GM18505 (cell line): ENCODE measurements around the gene AKT1S1.

Experiments used
- ATAC-seq: cut with Tn5 transposase; IDR thresholded peaks from one replicate; pipeline ENCODE4 v1.9.1; 2021; ENCODE audit not compliant: unreplicated experiment
- POLR2A ChIP-seq: IDR thresholded peaks from 4 replicates; pipeline ENCODE4 v1.6.1; 2011; ENCODE audit warnings: borderline replicate concordance; ENCODE audit not compliant: insufficient read depth, insufficient read length; ENCODE audit errors: extremely low read depth

Gene AKT1S1

GRCh38 chr19:49873129-49873521 lies 4.0 kb downstream of the AKT1S1 start:
- no peak for ATAC-seq
- TF ChIP-seq POLR2A, result no peak

- TF ChIP-seq POLR2A, result no peak
- ATAC-seq, result no peak
Measured at GRCh38 chr19:49872245-49873128, 4.7 kb downstream of the AKT1S1 start.

- TF ChIP-seq POLR2A, result no peak
- ATAC-seq, result no peak
Measured at GRCh38 chr19:49871349-49871985, 5.7 kb downstream of the AKT1S1 start.

- ATAC-seq, result no peak
- no peak for TF ChIP-seq POLR2A
Measured at GRCh38 chr19:49870309-49870901, 6.8 kb downstream of the AKT1S1 start.

- peak; percentile 63 for TF ChIP-seq POLR2A
Measured at GRCh38 chr19:49869484-49870308, 7.5 kb downstream of the AKT1S1 start.

GRCh38 chr19:49869009-49869483 lies 8.1 kb downstream of the AKT1S1 start:
- ATAC-seq, result peak; percentile 6

More at GRCh38 chr19:49869484-49870308, 7.5 kb downstream of the AKT1S1 start:
- peak; percentile 50 for ATAC-seq

GRCh38 chr19:49866933-49867782 lies 10.0 kb downstream of the AKT1S1 start, which contains the start of gene PNKP:
Gene PNKP, minus strand, starts transcription at chr19:49867576. Its CDS starts 372 bp downstream, at chr19:49867204.
- peak; percentile 79 for TF ChIP-seq POLR2A
- ATAC-seq, result peak; percentile 43

More at GRCh38 chr19:49869009-49869483, 8.1 kb downstream of the AKT1S1 start:
- no peak for TF ChIP-seq POLR2A

- ATAC-seq, result no peak
- no peak for TF ChIP-seq POLR2A
Measured at GRCh38 chr19:49864890-49865289, 12.3 kb downstream of the AKT1S1 start.

- ATAC-seq, result no peak
- no peak for TF ChIP-seq POLR2A
Measured at GRCh38 chr19:49863935-49864320, 13.2 kb downstream of the AKT1S1 start.

- no peak for ATAC-seq
- TF ChIP-seq POLR2A, result no peak
Measured at GRCh38 chr19:49863254-49863934, 13.8 kb downstream of the AKT1S1 start.
